Hair follicular keratinocyte (primary cell): ENCODE measurements around the gene PAK1IP1. TPM values are rescaled to one million over a fixed set of nuclear protein-coding genes. Genes with fewer than 3 reads are reported as not detected.

Experiments used
- total RNA-seq: library from RNA; depleted of rRNA; stranded (reverse); fragments of >200 nt; gene quantifications from 2 replicates; pipeline ENCODE4 v1.2.3, GENCODE V29; 2015

The PAK1IP1 gene, protein sequence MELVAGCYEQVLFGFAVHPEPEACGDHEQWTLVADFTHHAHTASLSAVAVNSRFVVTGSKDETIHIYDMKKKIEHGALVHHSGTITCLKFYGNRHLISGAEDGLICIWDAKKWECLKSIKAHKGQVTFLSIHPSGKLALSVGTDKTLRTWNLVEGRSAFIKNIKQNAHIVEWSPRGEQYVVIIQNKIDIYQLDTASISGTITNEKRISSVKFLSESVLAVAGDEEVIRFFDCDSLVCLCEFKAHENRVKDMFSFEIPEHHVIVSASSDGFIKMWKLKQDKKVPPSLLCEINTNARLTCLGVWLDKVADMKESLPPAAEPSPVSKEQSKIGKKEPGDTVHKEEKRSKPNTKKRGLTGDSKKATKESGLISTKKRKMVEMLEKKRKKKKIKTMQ
- 19.4 and 27.5 TPM in 2 replicates for total RNA-seq

GRCh38 chr6:10694302-10695085 is at the start of gene PAK1IP1, which contains the start of gene C6orf52:
Gene PAK1IP1 (plus strand): TSS chr6:10694972. CDS start chr6:10694986, 14 bp downstream.
Gene C6orf52 (minus strand): TSS chr6:10694616. CDS start chr6:10687550, 7,066 bp downstream.

GRCh38 chr6:10722820-10723566 is 28.2 kb downstream of the PAK1IP1 start, which contains the start of gene TMEM14C:
Gene TMEM14C (plus strand): TSS chr6:10723070. CDS start chr6:10724614, 1,544 bp downstream.

DNA sequence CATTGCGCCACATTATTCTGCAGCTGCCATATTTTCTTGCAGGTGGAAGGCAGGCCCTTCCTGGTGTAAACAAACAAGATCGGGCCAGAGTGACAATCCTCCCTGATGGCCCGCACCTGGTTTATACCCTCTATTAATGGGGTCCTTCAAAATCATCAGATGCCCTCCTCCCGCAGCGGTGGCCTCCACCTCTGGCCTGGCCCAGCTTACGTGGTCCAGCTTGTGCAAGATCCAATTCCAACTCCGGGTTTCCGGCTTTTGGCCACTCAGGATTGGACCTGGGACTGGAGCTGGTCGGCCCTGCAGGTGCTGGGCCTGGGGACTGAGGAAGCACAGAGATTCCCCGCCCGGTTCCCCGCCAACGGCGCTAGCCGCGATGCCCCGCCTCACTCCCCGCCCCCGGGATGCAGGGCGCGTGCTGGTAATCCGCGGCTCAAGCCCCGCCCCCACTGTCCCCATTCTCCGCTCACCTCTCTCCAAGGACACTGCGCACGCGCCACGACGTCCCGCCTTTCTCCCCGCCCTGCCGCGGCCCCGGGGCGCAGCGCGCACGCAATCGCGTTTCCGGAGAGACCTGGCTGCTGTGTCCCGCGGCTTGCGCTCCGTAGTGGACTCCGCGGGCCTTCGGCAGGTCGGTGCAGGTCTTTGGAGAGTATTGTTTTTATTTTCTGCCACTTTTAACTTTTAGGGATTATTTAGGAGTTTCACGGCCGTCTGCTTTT is 52.6 kb downstream of the PAK1IP1 start, which contains the start of gene TMEM14B:
Gene TMEM14B, plus strand, starts transcription at position 555 of the 722 bp plus-strand sequence. CDS start 1,441 bp downstream, outside the sequence.

Other genes with a start within 250 kb of the PAK1IP1 start
- 0.57 and 1.4 TPM in 2 replicates for gene GCNT2, start 173.6 kb upstream of the PAK1IP1 start, total RNA-seq
- 1.0 and 3.1 TPM in 2 replicates for gene C6orf52, start 356 bp upstream of the PAK1IP1 start, total RNA-seq
- gene TMEM14C, start 28.1 kb downstream of the PAK1IP1 start, total RNA-seq: 187 and 241 TPM in 2 replicates
- gene TMEM14B, start 52.8 kb downstream of the PAK1IP1 start, total RNA-seq: 76.3 and 78.1 TPM in 2 replicates
- gene MAK, start 143.6 kb downstream of the PAK1IP1 start, total RNA-seq: 0.04 TPM in 1 of 2 replicates, not detected in the other
- not detected in 2 replicates for gene GCM2, start 187.1 kb downstream of the PAK1IP1 start, total RNA-seq
- gene SYCP2L, start 192.1 kb downstream of the PAK1IP1 start, total RNA-seq: 0.23 and 0.61 TPM in 2 replicates